K562 (cell line): ENCODE data around the gene SLC48A1. TPM values are rescaled to one million over a fixed set of nuclear protein-coding genes. Genes with fewer than 3 reads are reported as not detected.
A peak's percentile ranks its signal among the peaks of the same experiment; 100 is the strongest.

Experiments
- ATAC-seq: fragments of 200-7000 bp; cut with Tn5 transposase; 3 replicates; pipeline ENCODE4 v1.9.1; 2020; ENCODE audit warnings: moderate library complexity
- BruUV-seq: library from RNA; stranded (reverse); fragments of 400-500 nt; replicated peaks from 2 replicates; lab custom pipeline; 2021; lab: Mats Ljungman, UMichigan
- CTCF ChIA-PET: fragments of 300-600 bp; formaldehyde crosslinking; extraction: SDS; loops from one replicate; lab custom pipeline; 2021; ENCODE audit warnings: low intra/inter-chr PET ratio; lab: Yijun Ruan, JAX
- POLR2A ChIA-PET: fragments of 300-600, 350-650 bp; sonication (Branson Sonifier 250); formaldehyde crosslinking; extraction: SDS; loops from one replicate; lab custom pipeline; 2021; ENCODE audit warnings: antibody characterized with exemption, inconsistent platforms; lab: Yijun Ruan, JAX
- DNase-seq, 4 experiments: peaks; one replicate each; pipeline versions ENCODE4 v3.0.0 to v3.0.0-alpha.2; 2011 to 2018; ENCODE audit warnings: low spot score in 3 of 4, mixed read lengths in 3 of 4; ENCODE audit errors: extremely low read depth in 1 of 4
- FAIRE-seq: peaks from 2 replicates; lab custom pipeline; 2011; peaks lifted over from hg19 to GRCh38; lab: Jason Lieb, UNC
- H2AFZ ChIP-seq: 2 replicates; pipeline ENCODE4 v1.6.0; 2011; ENCODE audit warnings: low read depth, low read length, control low read depth, inconsistent platforms
- H3K27ac ChIP-seq: fragments of 200-600 bp; 3 replicates; pipeline ENCODE4 v1.8.0; 2011; ENCODE audit warnings: low read depth, mild to moderate bottlenecking, control low read depth, inconsistent platforms, low read length, moderate library complexity, mixed read lengths; ENCODE audit errors: extremely low read depth
- H3K27me3 ChIP-seq, 2 experiments: fragments of 300-600 bp in 1 of 2; 2 replicates in 1 of 2; 3 replicates in 1 of 2; pipeline versions ENCODE4 v1.6.0 to v1.8.0; 2011; ENCODE audit warnings: inconsistent platforms in 2 of 2, low read length in 2 of 2, mild to moderate bottlenecking in 1 of 2, mixed read lengths in 1 of 2, moderate library complexity in 1 of 2; ENCODE audit not compliant: control insufficient read depth in 2 of 2, insufficient read depth in 2 of 2
- H3K36me3 ChIP-seq: fragments of 300-600 bp; 3 replicates; pipeline ENCODE4 v1.8.0; 2011; ENCODE audit warnings: mild to moderate bottlenecking, low read length, inconsistent platforms; ENCODE audit not compliant: control insufficient read depth, insufficient read depth
- H3K4me1 ChIP-seq, 2 experiments: fragments of 200-600 bp in 1 of 2; replicated peaks in 1 of 2; 2 replicates in 1 of 2; 3 replicates in 1 of 2; pipeline versions ENCODE4 v1.5.1 to v1.8.0; 2011; ENCODE audit warnings: inconsistent platforms in 2 of 2, low read length in 2 of 2, mild to moderate bottlenecking in 1 of 2, mixed read lengths in 1 of 2, moderate library complexity in 1 of 2; ENCODE audit not compliant: control insufficient read depth in 2 of 2, insufficient read depth in 2 of 2
- H3K4me2 ChIP-seq: 2 replicates; pipeline ENCODE4 v1.6.1; 2011; ENCODE audit warnings: low read length, control low read depth, inconsistent platforms, mixed read lengths; ENCODE audit not compliant: insufficient read depth
- H3K4me3 ChIP-seq: fragments of 200-600 bp; sonication (generic), shearing (Covaris generic); 2 replicates; pipeline ENCODE4 v1.5.1; 2016; ENCODE audit warnings: control low read depth, inconsistent platforms
- H3K79me2 ChIP-seq: fragments of 200-600 bp; 3 replicates; pipeline ENCODE4 v1.8.0; 2011; ENCODE audit warnings: low read length, inconsistent platforms; ENCODE audit not compliant: control insufficient read depth, insufficient read depth
- H3K9ac ChIP-seq, 2 experiments: 2 replicates each; pipeline versions ENCODE4 v1.6.0 to v1.6.1; 2011; ENCODE audit warnings: low read depth in 2 of 2, low read length in 2 of 2, control low read depth in 1 of 2, inconsistent platforms in 1 of 2, mild to moderate bottlenecking in 1 of 2, mixed read lengths in 1 of 2; ENCODE audit not compliant: insufficient read depth in 1 of 2
- H3K9me1 ChIP-seq: one replicate; pipeline ENCODE4 v1.6.0; 2011; ENCODE audit warnings: inconsistent platforms, mild to moderate bottlenecking, low read length, moderate library complexity; ENCODE audit not compliant: control insufficient read depth, insufficient read depth
- H3K9me3 ChIP-seq: replicated peaks from 2 replicates; pipeline ENCODE4 v1.5.1; 2011; ENCODE audit warnings: low read depth, low read length, inconsistent platforms; ENCODE audit not compliant: control insufficient read depth, insufficient read depth
- H4K20me1 ChIP-seq: replicated peaks from 2 replicates; pipeline ENCODE4 v1.6.1; 2011; ENCODE audit warnings: low read length, inconsistent platforms, mixed read lengths; ENCODE audit not compliant: control insufficient read depth, insufficient read depth
- ELK1 ChIP-seq: sonication (generic); formaldehyde crosslinking; IDR thresholded peaks from 2 replicates; pipeline ENCODE4 v1.8.1; 2022; ENCODE audit warnings: missing genetic modification reagents
- GABPA ChIP-seq: fragments of 200-800 bp; sonication (Bioruptor generic); conservative IDR thresholded peaks from 2 replicates; pipeline ENCODE4 v1.6.1; 2016; ENCODE audit warnings: low read depth, missing genetic modification characterization, missing compliant biosample characterization
- L3MBTL2 ChIP-seq: fragments of 450-650 bp; IDR thresholded peaks from 2 replicates; pipeline ENCODE4 v1.6.1; 2016; ENCODE audit warnings: mild to moderate bottlenecking, moderate library complexity
- MEF2A ChIP-seq: IDR thresholded peaks from 2 replicates; pipeline ENCODE4 v1.6.1; 2011; ENCODE audit warnings: low read depth, mild to moderate bottlenecking, low read length, moderate library complexity; ENCODE audit not compliant: control insufficient read depth
- POLR2AphosphoS2 ChIP-seq: IDR thresholded peaks from 2 replicates; pipeline ENCODE4 v1.6.1; 2012; ENCODE audit warnings: low read length, improper control_type of control experiment
- SMAD4 ChIP-seq: fragments of 250-450 bp; sonication (Bioruptor Pico); conservative IDR thresholded peaks from 2 replicates; pipeline ENCODE4 v1.8.0; 2021; ENCODE audit warnings: inconsistent platforms, mild to moderate bottlenecking, moderate library complexity
- SP2 ChIP-seq: IDR thresholded peaks from 2 replicates; pipeline ENCODE4 v1.6.1; 2011; ENCODE audit warnings: mild to moderate bottlenecking, low read depth, low read length, moderate library complexity; ENCODE audit not compliant: poor library complexity, severe bottlenecking; ENCODE audit errors: extremely low read depth
- TEAD1 ChIP-seq, 2 experiments: fragments of 450-650 bp in 1 of 2; sonication (generic) in 1 of 2; formaldehyde crosslinking; IDR thresholded peaks; 2 replicates each; pipeline versions ENCODE4 v1.4.0 to v1.8.0; 2020 to 2022; ENCODE audit warnings: mild to moderate bottlenecking in 2 of 2, missing genetic modification reagents in 1 of 2
- TRIM28 ChIP-seq: fragments of 450-650 bp; IDR thresholded peaks from 2 replicates; pipeline ENCODE4 v1.6.1; 2017
- U2AF2 ChIP-seq: fragments of 200-400 bp; formaldehyde crosslinking; optimal IDR thresholded peaks from 2 replicates; pipeline ENCODE3; 2017; ENCODE audit warnings: low read depth, mild to moderate bottlenecking, low read length
- ZNF263 ChIP-seq: sonication (generic); formaldehyde crosslinking; IDR thresholded peaks from 2 replicates; pipeline ENCODE4 v1.8.0; 2022; ENCODE audit warnings: mild to moderate bottlenecking, missing genetic modification reagents, borderline replicate concordance
- ZNF583 ChIP-seq: fragments of 250-450 bp; sonication (Bioruptor Pico); IDR thresholded peaks from 2 replicates; pipeline ENCODE4 v1.4.0; 2020
- ZSCAN32 ChIP-seq: fragments of 450-650 bp; formaldehyde crosslinking; IDR thresholded peaks from 2 replicates; pipeline ENCODE4 v1.4.0; 2020; ENCODE audit warnings: mild to moderate bottlenecking, moderate library complexity
- WGBS: fragments of 100-300 bp; shearing (Covaris generic); methylation state at CpG from one replicate; pipeline ENCODE4 v1.1.6; 2016; ENCODE audit warnings: low coverage, mixed read lengths; ENCODE audit not compliant: insufficient coverage; ENCODE audit errors: missing lambda C conversion rate; 5-methylcytosine and 5-hydroxymethylcytosine counted together
- in situ Hi-C: fragments of 300-500 bp; cut with MboI; formaldehyde crosslinking; loops from 4 replicates; pipeline ENCODE4 v1.15.0; 2018; ENCODE audit warnings: inconsistent platforms, mixed read lengths
- intact Hi-C: fragments of 100-400 bp; cut with micrococcal nuclease; formaldehyde crosslinking; loops from 2 replicates; pipeline ENCODE4 v1.14.2; 2022
- polyA plus RNA-seq, 8 experiments: library from polyadenylated mRNA; depleted of rRNA in 4 of 8; stranded (reverse) in 5 of 8; unstranded in 3 of 8; fragments of >200 nt; fragmentation: Nextera tagmentation in 2 of 8; fragmentation: Illumina TruSeq in 1 of 8; extraction: Ambion mirVana in 2 of 8; extraction: Trizol in 1 of 8; gene quantifications; 2 replicates each; pipeline versions ENCODE4 v1.2.1 to v1.2.3, GENCODE V29; 2011 to 2014; ENCODE audit warnings: inconsistent platforms in 1 of 8, missing spikeins in 1 of 8
- total RNA-seq, 7 experiments: library from RNA; depleted of rRNA in 6 of 7; stranded (reverse); fragments of >200 nt in 6 of 7; fragmentation: Illumina TruSeq in 2 of 7; extraction: Trizol in 2 of 7; gene quantifications; 2 replicates each; pipeline versions ENCODE4 v1.2.1 to v1.2.3, GENCODE V29; 2011 to 2021; ENCODE audit warnings: low replicate concordance in 1 of 7

The SLC48A1 gene
- total and polyA plus RNA-seq, 9 of the 15 experiments (the other 6 are each of a cell fraction or from before 2014, with no cell fraction given), result 10.7 to 37.5 (median 18.7) TPM

DNA sequence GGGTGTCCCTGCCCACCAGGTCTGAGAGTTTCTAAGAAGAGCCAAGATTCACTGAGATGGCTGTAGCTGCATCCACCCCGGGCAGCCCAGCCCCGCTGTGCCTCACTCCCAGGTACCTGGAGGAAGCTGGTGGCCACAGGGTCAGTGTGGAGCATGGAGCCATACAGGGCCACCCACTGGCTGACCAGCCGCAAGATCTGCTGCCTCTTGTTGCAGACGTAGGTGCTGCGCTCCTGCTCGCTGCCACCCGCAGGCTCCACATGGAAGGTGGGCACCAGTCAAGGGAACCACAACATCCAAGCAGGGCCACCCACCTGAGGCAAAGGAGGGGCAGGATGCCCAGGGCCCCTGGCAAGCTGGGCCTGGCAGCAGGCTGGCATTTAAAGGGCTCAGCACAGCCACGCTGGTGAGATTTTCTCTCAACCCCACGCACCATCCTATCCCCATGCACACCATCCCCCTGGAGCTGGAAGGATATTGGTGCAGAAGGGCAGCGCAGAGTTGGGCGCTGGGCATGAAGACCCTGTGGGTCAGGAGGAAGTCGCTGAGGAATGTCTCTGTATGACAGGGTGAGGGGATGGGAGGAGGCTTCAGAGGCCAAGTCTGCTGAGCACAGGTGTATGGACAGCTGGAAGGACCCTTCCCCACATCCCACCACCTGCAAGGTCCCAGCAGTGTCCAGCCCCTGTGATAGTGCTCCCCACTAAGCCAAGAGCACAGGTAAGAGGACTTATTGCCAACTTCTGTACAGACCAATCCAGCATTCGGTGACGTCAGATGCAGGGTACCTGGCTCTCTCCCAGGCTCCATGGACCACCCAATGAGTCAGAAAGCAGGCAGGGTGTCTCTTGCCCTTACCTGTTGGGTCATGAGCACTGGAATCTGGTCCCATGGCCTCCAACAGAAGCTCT, 25.2 kb upstream of the SLC48A1 start:
- FAIRE-seq (no peak), ATAC-seq (no peak), DNase-seq (no peak)
- H3K9ac ChIP-seq, result peak overlapping the region in 1 of 2 experiments; percentile 12; a peak in 2 of 4 replicates
- no TSS peak for BruUV-seq
- no peak overlapping the region for H3K4me2 ChIP-seq
- POLR2A ChIA-PET, result interaction anchor here (0.7 to 0.9 kb wide), 2 partner anchors 10 to 92 kb away, joined by 3 to 4 read pairs; no protein-coding TSS in a partner anchor
- TF ChIP-seq ZNF583 (CRISPR knock-in tag), result no peak
- 0 out of 2 replicates have a peak, but pooled peaks have one; percentile 48 for TF ChIP-seq ZNF263
- TF ChIP-seq, all 486 proteins: peak for 1
- intact Hi-C loops, result no loop called here
- 19% methylated on average over 14 of the region's 14 CpGs for WGBS
- Histone ChIP-seq H3K79me2 (no peaks in the 10 kb centered on the region), H4K20me1 (no peaks in the 10 kb centered on the region; the same call in 1 of the 2 replicates), H3K27ac (no peak overlapping the region), H3K9me1 (no peaks in the 10 kb centered on the region), H3K27me3 (peaks cover 30 to 70% of the 10 kb centered on the region in 2 experiments), H3K4me1 (peaks cover 6 to 40% of the 10 kb centered on the region in 2 experiments; a peak in 3 of 5 replicates), H3K36me3 (no peaks in the 10 kb centered on the region), H2AFZ (no peak overlapping the region), H3K4me3 (no peak overlapping the region), H3K9me3 (no peaks in the 10 kb centered on the region)
- CTCF ChIA-PET, result no interaction called here
- in situ Hi-C loops, result no loop called here

GRCh38 chr12:47748507-47748828, 24.6 kb upstream of the SLC48A1 start:
- Histone ChIP-seq H3K4me1 (peaks cover 6 to 40% of the 10 kb centered on the region in 2 experiments; a peak in 3 of 5 replicates), H4K20me1 (no peaks in the 10 kb centered on the region; the same call in 1 of the 2 replicates), H3K36me3 (no peaks in the 10 kb centered on the region), H3K9me3 (no peaks in the 10 kb centered on the region), H3K9ac (no peak overlapping the region), H3K4me3 (no peak overlapping the region), H3K79me2 (no peaks in the 10 kb centered on the region), H2AFZ (no peak overlapping the region), H3K4me2 (no peak overlapping the region), H3K9me1 (no peaks in the 10 kb centered on the region), H3K27me3 (peaks cover 30 to 67% of the 10 kb centered on the region in 2 experiments), H3K27ac (no peak overlapping the region)
- FAIRE-seq (no peak), DNase-seq (no peak), ATAC-seq (no peak)
- in situ Hi-C loops (no loop called here), intact Hi-C loops (no loop called here)
- ChIA-PET POLR2A (interaction anchor here (0.7 kb wide), 1 partner anchor 9 kb away, joined by 4 read pairs; no protein-coding TSS in a partner anchor), CTCF (no interaction called here)
- BruUV-seq, result no TSS peak
- WGBS, result 0% methylated on average over 1 of the region's 1 CpG
- no peak for TF ChIP-seq MEF2A
- no peak for TF ChIP-seq U2AF2
- no peak for TF ChIP-seq TRIM28
- no peak for TF ChIP-seq SMAD4
- TF ChIP-seq ZSCAN32 (CRISPR knock-in tag), result no peak
- TF ChIP-seq ELK1 (CRISPR knock-in tag), result no peak
- TF ChIP-seq SP2, result no peak
- no peak for TF ChIP-seq GABPA (tag)
- no peak for TF ChIP-seq TEAD1 (CRISPR knock-in tag; IDR thresholded peaks at IDR 0.05)
- TF ChIP-seq L3MBTL2, result no peak
- TF ChIP-seq POLR2AphosphoS2, result no peak
